K562 (cell line): Measurements from ENCODE around the gene CDK5R1. TPM values are rescaled to one million over a fixed set of nuclear protein-coding genes. Genes with fewer than 3 reads are reported as not detected.

ENCODE experiments used
- ATAC-seq: fragments of 200-7000 bp; cut with Tn5 transposase; 3 replicates; pipeline ENCODE4 v1.9.1; 2020; ENCODE audit warnings: moderate library complexity
- BruUV-seq: library from RNA; stranded (reverse); fragments of 400-500 nt; replicated peaks from 2 replicates; lab custom pipeline; 2021; lab: Mats Ljungman, UMichigan
- CTCF ChIA-PET: fragments of 300-600 bp; formaldehyde crosslinking; extraction: SDS; loops from one replicate; lab custom pipeline; 2021; ENCODE audit warnings: low intra/inter-chr PET ratio; lab: Yijun Ruan, JAX
- POLR2A ChIA-PET: fragments of 300-600, 350-650 bp; sonication (Branson Sonifier 250); formaldehyde crosslinking; extraction: SDS; loops from one replicate; lab custom pipeline; 2021; ENCODE audit warnings: antibody characterized with exemption, inconsistent platforms; lab: Yijun Ruan, JAX
- DNase-seq, 4 experiments: peaks; one replicate each; pipeline versions ENCODE4 v3.0.0 to v3.0.0-alpha.2; 2011 to 2018; ENCODE audit warnings: low spot score in 3 of 4, mixed read lengths in 3 of 4; ENCODE audit errors: extremely low read depth in 1 of 4
- FAIRE-seq: peaks from 2 replicates; lab custom pipeline; 2011; peaks lifted over from hg19 to GRCh38; lab: Jason Lieb, UNC
- H2AFZ ChIP-seq: 2 replicates; pipeline ENCODE4 v1.6.0; 2011; ENCODE audit warnings: low read depth, low read length, control low read depth, inconsistent platforms
- H3K27ac ChIP-seq: fragments of 200-600 bp; 3 replicates; pipeline ENCODE4 v1.8.0; 2011; ENCODE audit warnings: low read depth, mild to moderate bottlenecking, control low read depth, inconsistent platforms, low read length, moderate library complexity, mixed read lengths; ENCODE audit errors: extremely low read depth
- H3K27me3 ChIP-seq, 2 experiments: fragments of 300-600 bp in 1 of 2; 2 replicates in 1 of 2; 3 replicates in 1 of 2; pipeline versions ENCODE4 v1.6.0 to v1.8.0; 2011; ENCODE audit warnings: inconsistent platforms in 2 of 2, low read length in 2 of 2, mild to moderate bottlenecking in 1 of 2, mixed read lengths in 1 of 2, moderate library complexity in 1 of 2; ENCODE audit not compliant: control insufficient read depth in 2 of 2, insufficient read depth in 2 of 2
- H3K36me3 ChIP-seq: fragments of 300-600 bp; 3 replicates; pipeline ENCODE4 v1.8.0; 2011; ENCODE audit warnings: mild to moderate bottlenecking, low read length, inconsistent platforms; ENCODE audit not compliant: control insufficient read depth, insufficient read depth
- H3K4me1 ChIP-seq, 2 experiments: fragments of 200-600 bp in 1 of 2; replicated peaks in 1 of 2; 2 replicates in 1 of 2; 3 replicates in 1 of 2; pipeline versions ENCODE4 v1.5.1 to v1.8.0; 2011; ENCODE audit warnings: inconsistent platforms in 2 of 2, low read length in 2 of 2, mild to moderate bottlenecking in 1 of 2, mixed read lengths in 1 of 2, moderate library complexity in 1 of 2; ENCODE audit not compliant: control insufficient read depth in 2 of 2, insufficient read depth in 2 of 2
- H3K4me2 ChIP-seq: 2 replicates; pipeline ENCODE4 v1.6.1; 2011; ENCODE audit warnings: low read length, control low read depth, inconsistent platforms, mixed read lengths; ENCODE audit not compliant: insufficient read depth
- H3K4me3 ChIP-seq: fragments of 200-600 bp; sonication (generic), shearing (Covaris generic); 2 replicates; pipeline ENCODE4 v1.5.1; 2016; ENCODE audit warnings: control low read depth, inconsistent platforms
- H3K79me2 ChIP-seq: fragments of 200-600 bp; 3 replicates; pipeline ENCODE4 v1.8.0; 2011; ENCODE audit warnings: low read length, inconsistent platforms; ENCODE audit not compliant: control insufficient read depth, insufficient read depth
- H3K9ac ChIP-seq, 2 experiments: 2 replicates each; pipeline versions ENCODE4 v1.6.0 to v1.6.1; 2011; ENCODE audit warnings: low read depth in 2 of 2, low read length in 2 of 2, control low read depth in 1 of 2, inconsistent platforms in 1 of 2, mild to moderate bottlenecking in 1 of 2, mixed read lengths in 1 of 2; ENCODE audit not compliant: insufficient read depth in 1 of 2
- H3K9me1 ChIP-seq: one replicate; pipeline ENCODE4 v1.6.0; 2011; ENCODE audit warnings: inconsistent platforms, mild to moderate bottlenecking, low read length, moderate library complexity; ENCODE audit not compliant: control insufficient read depth, insufficient read depth
- H3K9me3 ChIP-seq: replicated peaks from 2 replicates; pipeline ENCODE4 v1.5.1; 2011; ENCODE audit warnings: low read depth, low read length, inconsistent platforms; ENCODE audit not compliant: control insufficient read depth, insufficient read depth
- H4K20me1 ChIP-seq: replicated peaks from 2 replicates; pipeline ENCODE4 v1.6.1; 2011; ENCODE audit warnings: low read length, inconsistent platforms, mixed read lengths; ENCODE audit not compliant: control insufficient read depth, insufficient read depth
- CHD4 ChIP-seq: fragments of 200-600 bp; sonication (generic); IDR thresholded peaks from 3 replicates; pipeline ENCODE4 v1.6.1; 2012; ENCODE audit warnings: low read depth, mild to moderate bottlenecking, mixed read lengths, low read length, inconsistent platforms; ENCODE audit not compliant: insufficient read depth, insufficient replicate concordance, poor library complexity, severe bottlenecking
- CSDE1 ChIP-seq, 2 experiments: fragments of 450-650 bp; IDR thresholded peaks; 2 replicates each; pipeline ENCODE4 v1.6.1; 2016; ENCODE audit warnings: mild to moderate bottlenecking in 1 of 2
- SMARCE1 ChIP-seq: fragments of 450-650 bp; IDR thresholded peaks from 2 replicates; pipeline ENCODE4 v1.7.1; 2016; ENCODE audit warnings: mild to moderate bottlenecking
- ZC3H8 ChIP-seq: fragments of 450-650 bp; IDR thresholded peaks from 2 replicates; pipeline ENCODE4 v1.6.1; 2017
- ZNF175 ChIP-seq: fragments of 200-800 bp; sonication (Bioruptor generic); IDR thresholded peaks from 2 replicates; pipeline ENCODE4 v1.6.1; 2016; ENCODE audit warnings: low read depth, mild to moderate bottlenecking, missing genetic modification characterization, missing compliant biosample characterization
- ZNF212 ChIP-seq: fragments of 450-650 bp; formaldehyde crosslinking; IDR thresholded peaks from 2 replicates; pipeline ENCODE4 v1.4.0; 2020; ENCODE audit warnings: mild to moderate bottlenecking
- ZNF561 ChIP-seq: fragments of 450-650 bp; formaldehyde crosslinking; conservative IDR thresholded peaks from 2 replicates; pipeline ENCODE4 v1.4.0; 2020; ENCODE audit warnings: mild to moderate bottlenecking, moderate library complexity
- ZNF717 ChIP-seq: fragments of 250-450 bp; sonication (Bioruptor Pico); IDR thresholded peaks from 2 replicates; pipeline ENCODE4 v1.5.0; 2021
- WGBS: fragments of 100-300 bp; shearing (Covaris generic); methylation state at CpG from one replicate; pipeline ENCODE4 v1.1.6; 2016; ENCODE audit warnings: low coverage, mixed read lengths; ENCODE audit not compliant: insufficient coverage; ENCODE audit errors: missing lambda C conversion rate; 5-methylcytosine and 5-hydroxymethylcytosine counted together
- in situ Hi-C: fragments of 300-500 bp; cut with MboI; formaldehyde crosslinking; loops from 4 replicates; pipeline ENCODE4 v1.15.0; 2018; ENCODE audit warnings: inconsistent platforms, mixed read lengths
- intact Hi-C: fragments of 100-400 bp; cut with micrococcal nuclease; formaldehyde crosslinking; loops from 2 replicates; pipeline ENCODE4 v1.14.2; 2022
- polyA plus RNA-seq, 8 experiments: library from polyadenylated mRNA; depleted of rRNA in 4 of 8; stranded (reverse) in 5 of 8; unstranded in 3 of 8; fragments of >200 nt; fragmentation: Nextera tagmentation in 2 of 8; fragmentation: Illumina TruSeq in 1 of 8; extraction: Ambion mirVana in 2 of 8; extraction: Trizol in 1 of 8; gene quantifications; 2 replicates each; pipeline versions ENCODE4 v1.2.1 to v1.2.3, GENCODE V29; 2011 to 2014; ENCODE audit warnings: inconsistent platforms in 1 of 8, missing spikeins in 1 of 8
- total RNA-seq, 7 experiments: library from RNA; depleted of rRNA in 6 of 7; stranded (reverse); fragments of >200 nt in 6 of 7; fragmentation: Illumina TruSeq in 2 of 7; extraction: Trizol in 2 of 7; gene quantifications; 2 replicates each; pipeline versions ENCODE4 v1.2.1 to v1.2.3, GENCODE V29; 2011 to 2021; ENCODE audit warnings: low replicate concordance in 1 of 7

CDK5R1 gene
- total and polyA plus RNA-seq, 9 of the 15 experiments (the other 6 are each of a cell fraction or from before 2014, with no cell fraction given) = 0.10 to 4.8 (median 2.3) TPM

DNA sequence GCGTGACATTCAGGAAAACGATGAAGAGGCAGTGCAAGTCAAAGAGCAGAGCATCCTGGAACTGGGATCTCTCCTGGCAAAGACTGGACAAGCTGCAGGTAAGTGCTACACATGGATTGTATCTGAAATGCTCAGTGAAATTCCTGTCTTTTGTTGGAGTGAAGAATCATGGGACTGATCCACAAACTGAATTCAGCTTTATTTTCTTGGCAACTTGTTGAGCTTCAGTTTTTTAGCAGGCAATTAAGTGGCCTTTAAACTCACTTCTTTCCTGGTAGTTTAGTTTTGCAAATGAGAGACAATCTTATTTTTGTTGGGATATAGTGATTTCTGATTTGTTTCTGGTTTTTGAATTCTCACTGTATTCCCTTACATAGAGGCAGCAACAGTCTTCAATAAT, 39.8 kb upstream of the CDK5R1 start:
- no peaks in the 10 kb centered on the region for H3K9me3 ChIP-seq
- POLR2A ChIA-PET = interaction anchor here (0.9 kb wide), 1 partner anchor 98 kb away, joined by 4 read pairs; no protein-coding TSS in a partner anchor
- BruUV-seq = no TSS peak
- TF ChIP-seq CHD4 (no peak), ZNF212 (no peak), ZNF561 (CRISPR knock-in tag) (no peak), SMARCE1 (no peak), ZNF175 (CRISPR knock-in tag) (no peak), ZNF717 (no peak), CSDE1 (IDR thresholded peaks at IDR 0.05) (no peak), ZC3H8 (no peak)
- TF ChIP-seq, all 486 proteins: peak for 0
- Histone ChIP-seq H3K9me1 (no peaks in the 10 kb centered on the region), H3K4me1 (peaks cover 11 to 17% of the 10 kb centered on the region in 2 experiments; a peak in 4 of 5 replicates), H3K36me3 (peaks cover 70% of the 10 kb centered on the region), H3K27ac (no peak overlapping the region; the same call in 2 of the 3 replicates), H3K4me3 (no peak overlapping the region; the same call in 1 of the 2 replicates), H3K79me2 (peaks cover 75% of the 10 kb centered on the region), H3K27me3 (no peaks in the 10 kb centered on the region), H3K9ac (0 out of 4 replicates have a peak overlapping the region, but pooled peaks of 1 of the 2 experiments have one; percentile 13), H3K4me2 (peak overlapping the region; percentile 5; the same call in 1 of the 2 replicates), H2AFZ (no peak overlapping the region), H4K20me1 (peaks cover 8% of the 10 kb centered on the region; the same call in 1 of the 2 replicates)
- no peak for ATAC-seq
- FAIRE-seq = no peak
- intact Hi-C loops (loop anchor here (10.0 kb wide), 1 partner anchor 72 kb away; no protein-coding TSS in a partner anchor), in situ Hi-C loops (no loop called here)
- CTCF ChIA-PET = interaction anchor here (0.7 kb wide), 1 partner anchor 1007 kb away, joined by 4 read pairs; no protein-coding TSS in a partner anchor
- no peak for DNase-seq
- 82% methylated on average over 2 of the region's 2 CpGs for WGBS
